CD8-positive, alpha-beta memory T cell (primary cell): ENCODE measurements around the gene CCNK. TPM values are rescaled to one million over a fixed set of nuclear protein-coding genes. Genes with fewer than 3 reads are reported as not detected.

Source experiments
- CTCF ChIA-PET: fragments of 350-600 bp; sonication (Branson Sonifier 250); formaldehyde crosslinking; loops from one replicate; lab custom pipeline; 2021; ENCODE audit warnings: antibody characterized with exemption; lab: Charles Lee
- POLR2A ChIA-PET: fragments of 350-600 bp; sonication (Branson Sonifier 250); formaldehyde crosslinking; loops from one replicate; lab custom pipeline; 2021; ENCODE audit warnings: antibody characterized with exemption; lab: Charles Lee
- DNase-seq, 5 donors: peaks; one replicate each; pipeline versions ENCODE4 v3.0.0 to v3.0.0-alpha.2; 2020 to 2022; ENCODE audit warnings: mixed read lengths in 1 of 5
- H3K27ac ChIP-seq: one replicate; pipeline ENCODE4 v1.7.0; 2013; ENCODE audit warnings: low read depth, mild to moderate bottlenecking, low read length, moderate library complexity
- H3K27me3 ChIP-seq: 2 replicates; pipeline ENCODE4 v1.7.0; 2013; ENCODE audit warnings: low read length, mild to moderate bottlenecking; ENCODE audit not compliant: insufficient read depth, poor library complexity, severe bottlenecking
- H3K36me3 ChIP-seq: 2 replicates; pipeline ENCODE4 v1.7.0; 2013; ENCODE audit warnings: mild to moderate bottlenecking, low read length, moderate library complexity; ENCODE audit not compliant: insufficient read depth
- H3K4me1 ChIP-seq: 2 replicates; pipeline ENCODE4 v1.7.0; 2013; ENCODE audit warnings: mild to moderate bottlenecking, low read length, moderate library complexity; ENCODE audit not compliant: insufficient read depth
- H3K4me3 ChIP-seq: 2 replicates; pipeline ENCODE4 v1.7.0; 2013; ENCODE audit warnings: mild to moderate bottlenecking, low read length
- H3K9me3 ChIP-seq: 2 replicates; pipeline ENCODE4 v1.7.0; 2013; ENCODE audit warnings: mild to moderate bottlenecking, low read length
- H3K27ac Mint-ChIP-seq, 8 donors: one replicate each; pipeline ENCODE4 v1.8.0; 2020 to 2021; ENCODE audit warnings: mixed read lengths in 8 of 8, mild to moderate bottlenecking in 6 of 8, inconsistent platforms in 3 of 8, moderate library complexity in 3 of 8
- H3K27me3 Mint-ChIP-seq, 2 donors: one replicate each; pipeline ENCODE4 v1.8.0; 2020 to 2021; ENCODE audit warnings: mixed read lengths in 2 of 2, mild to moderate bottlenecking in 1 of 2, moderate library complexity in 1 of 2
- H3K36me3 Mint-ChIP-seq, 3 donors: one replicate each; pipeline ENCODE4 v1.8.0; 2020 to 2021; ENCODE audit warnings: mixed read lengths in 3 of 3, inconsistent platforms in 1 of 3, mild to moderate bottlenecking in 1 of 3
- H3K4me1 Mint-ChIP-seq, 3 donors: one replicate each; pipeline ENCODE4 v1.8.0; 2020 to 2021; ENCODE audit warnings: mixed read lengths in 3 of 3, inconsistent platforms in 1 of 3, mild to moderate bottlenecking in 1 of 3
- H3K4me3 Mint-ChIP-seq, 7 donors: one replicate each; pipeline ENCODE4 v1.8.0; 2020 to 2021; ENCODE audit warnings: mixed read lengths in 7 of 7, mild to moderate bottlenecking in 6 of 7, moderate library complexity in 4 of 7, inconsistent platforms in 2 of 7
- H3K9me3 Mint-ChIP-seq, 5 donors: one replicate each; pipeline ENCODE4 v1.8.0; 2020 to 2022; ENCODE audit warnings: mixed read lengths in 5 of 5, mild to moderate bottlenecking in 3 of 5, moderate library complexity in 2 of 5, inconsistent platforms in 1 of 5
- polyA plus RNA-seq: library from polyadenylated mRNA; unstranded; fragments of 300-500 nt; fragmentation: Illumina TruSeq; gene quantifications from one replicate; pipeline ENCODE4 v1.2.3, GENCODE V29; 2021
- total RNA-seq, 2 experiments: library from RNA; stranded (reverse); gene quantifications; one replicate each; pipeline ENCODE4 v1.2.3, GENCODE V29; 2021

The CCNK gene
- total and polyA plus RNA-seq, 3 experiments from 2014 or later: 16.4 to 115 (median 110) TPM

GRCh38 chr14:99459481-99460100, 21.6 kb upstream of the CCNK start:
- no peak overlapping the region for H3K27ac ChIP-seq
- H3K36me3 ChIP-seq: peaks cover 37% of the 10 kb centered on the region
- no peaks in the 10 kb centered on the region for H3K4me1 ChIP-seq
- no peaks in the 10 kb centered on the region for H3K9me3 ChIP-seq
- H3K27me3 ChIP-seq: no peaks in the 10 kb centered on the region
- Mint-ChIP-seq H3K4me1 (peaks cover 11 to 16% (median 14%) of the 10 kb centered on the region in 3 donors), H3K4me3 (no peak overlapping the region), H3K27ac (peak overlapping the region in 1 of 8 donors; percentile 34), H3K27me3 (no peaks in the 10 kb centered on the region), H3K36me3 (peaks cover 4 to 89% (median 31%) of the 10 kb centered on the region in 3 donors), H3K9me3 (no peaks in the 10 kb centered on the region)
- H3K4me3 ChIP-seq: no peak overlapping the region
- ChIA-PET POLR2A (no interaction called here), CTCF (no interaction called here)
- DNase-seq: no peak

- H3K36me3 Mint-ChIP-seq: peaks cover 0 to 90% (median 29%) of the 10 kb centered on the region in 3 donors
- Histone ChIP-seq H3K4me3 (no peak overlapping the region), H3K4me1 (no peaks in the 10 kb centered on the region), H3K27me3 (no peaks in the 10 kb centered on the region), H3K9me3 (no peaks in the 10 kb centered on the region), H3K27ac (no peak overlapping the region), H3K36me3 (peaks cover 41% of the 10 kb centered on the region)
- H3K9me3 Mint-ChIP-seq: no peaks in the 10 kb centered on the region
- no peaks in the 10 kb centered on the region for H3K27me3 Mint-ChIP-seq
- H3K4me1 Mint-ChIP-seq: peaks cover 8 to 16% (median 14%) of the 10 kb centered on the region in 3 donors
- ChIA-PET POLR2A (no interaction called here), CTCF (no interaction called here)
- H3K4me3 Mint-ChIP-seq: peak overlapping the region in 1 of 7 donors; percentile 30
- peak overlapping the region in 4 of 8 donors; percentile 9 to 89 (median 59) for H3K27ac Mint-ChIP-seq
- no peak for DNase-seq
Observed at GRCh38 chr14:99460793-99461192, 20.4 kb upstream of the CCNK start.

DNA sequence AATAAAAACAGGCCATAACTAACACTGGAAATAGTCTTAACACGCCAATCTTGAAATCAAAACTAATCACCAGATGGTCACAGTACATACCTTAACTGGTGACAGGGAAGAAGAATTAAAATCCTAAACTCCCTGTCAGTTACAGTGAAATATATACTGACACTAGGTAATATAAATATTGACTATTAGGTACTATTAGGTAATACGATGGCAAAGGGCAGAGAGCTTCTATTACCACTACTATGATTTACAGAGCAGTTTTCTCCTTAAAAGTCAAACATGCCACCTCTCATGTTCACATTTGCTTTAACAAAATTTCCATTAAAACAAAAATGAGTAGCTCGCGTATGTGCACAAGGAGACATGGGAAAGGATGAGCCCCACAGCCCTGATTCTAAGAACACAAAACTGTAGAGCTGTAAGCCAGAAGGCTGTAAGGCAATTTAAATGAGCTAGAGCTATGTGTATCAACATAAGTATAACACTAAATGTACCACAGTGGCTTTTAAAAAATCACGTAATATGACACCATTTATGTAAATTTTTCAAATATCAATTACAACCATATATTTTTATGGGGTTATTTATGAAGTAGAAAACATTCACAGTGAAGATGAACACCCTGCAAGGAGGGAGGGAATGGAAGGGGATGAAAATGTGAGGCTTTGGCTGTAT, 19.7 kb upstream of the CCNK start:
- CTCF ChIA-PET: no interaction called here
- no peak overlapping the region for H3K4me3 ChIP-seq
- H3K36me3 Mint-ChIP-seq: peaks cover 0 to 96% (median 29%) of the 10 kb centered on the region in 3 donors
- peak overlapping the region in 3 of 8 donors; percentile 59 to 66 (median 60) for H3K27ac Mint-ChIP-seq
- H3K9me3 Mint-ChIP-seq: no peaks in the 10 kb centered on the region
- DNase-seq: no peak
- no peaks in the 10 kb centered on the region for H3K4me1 ChIP-seq
- no peaks in the 10 kb centered on the region for H3K27me3 ChIP-seq
- no peak overlapping the region for H3K4me3 Mint-ChIP-seq
- H3K4me1 Mint-ChIP-seq: peaks cover 15 to 24% (median 19%) of the 10 kb centered on the region in 3 donors
- H3K27ac ChIP-seq: no peak overlapping the region
- POLR2A ChIA-PET: no interaction called here
- H3K36me3 ChIP-seq: peaks cover 41% of the 10 kb centered on the region
- H3K27me3 Mint-ChIP-seq: no peaks in the 10 kb centered on the region
- no peaks in the 10 kb centered on the region for H3K9me3 ChIP-seq

DNA sequence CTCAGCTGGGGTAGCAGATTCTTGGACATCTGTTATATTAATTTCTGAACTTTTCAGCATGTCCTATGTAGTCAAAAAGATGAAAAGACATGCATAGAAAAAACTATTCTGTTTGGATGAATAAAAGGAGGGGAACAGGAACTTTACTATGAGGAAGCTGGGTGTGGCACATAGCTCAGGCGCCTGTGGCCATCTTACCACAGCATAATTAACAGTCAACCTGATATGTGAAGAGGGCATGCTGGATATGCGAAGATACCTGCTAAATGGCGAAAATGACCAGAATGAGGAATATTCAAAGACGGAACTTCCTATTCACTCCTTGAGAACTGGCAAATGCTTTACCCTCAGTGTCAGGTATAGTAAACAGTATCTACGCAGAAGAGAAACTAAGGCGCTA, 19.0 kb upstream of the CCNK start:
- no peak overlapping the region for H3K27ac ChIP-seq
- peak overlapping the region in 1 of 8 donors; percentile 19 for H3K27ac Mint-ChIP-seq
- ChIA-PET CTCF (no interaction called here), POLR2A (no interaction called here)
- H3K9me3 ChIP-seq: no peaks in the 10 kb centered on the region
- H3K4me3 ChIP-seq: no peak overlapping the region
- no peaks in the 10 kb centered on the region for H3K4me1 ChIP-seq
- peaks cover 20 to 25% (median 21%) of the 10 kb centered on the region in 3 donors for H3K4me1 Mint-ChIP-seq
- DNase-seq: no peak
- H3K9me3 Mint-ChIP-seq: no peaks in the 10 kb centered on the region
- H3K27me3 ChIP-seq: no peaks in the 10 kb centered on the region
- no peak overlapping the region for H3K4me3 Mint-ChIP-seq
- H3K27me3 Mint-ChIP-seq: no peaks in the 10 kb centered on the region
- H3K36me3 Mint-ChIP-seq: peaks cover 0 to 90% (median 22%) of the 10 kb centered on the region in 3 donors
- H3K36me3 ChIP-seq: peaks cover 41% of the 10 kb centered on the region

DNA sequence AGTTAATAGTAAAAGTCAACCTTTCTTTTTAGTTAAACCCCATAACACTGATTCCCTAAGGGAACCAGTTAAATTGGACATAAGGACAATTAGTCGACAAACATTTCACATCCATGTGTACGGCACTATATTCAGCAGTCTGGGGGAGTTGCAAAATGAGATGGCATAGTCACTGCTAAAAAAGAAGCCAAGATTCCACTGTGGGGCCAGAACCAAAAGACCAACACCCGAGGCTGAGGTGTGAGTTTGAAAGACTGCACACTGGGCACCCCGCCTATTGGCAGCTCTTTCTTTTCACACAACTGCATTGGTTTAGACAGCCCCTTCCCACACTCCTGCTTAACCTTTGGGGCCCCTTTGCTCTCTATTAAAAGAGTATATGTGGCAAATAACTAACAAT, 17.2 kb upstream of the CCNK start:
- Histone ChIP-seq H3K4me3 (no peak overlapping the region), H3K27me3 (no peaks in the 10 kb centered on the region), H3K27ac (no peak overlapping the region), H3K9me3 (no peaks in the 10 kb centered on the region), H3K4me1 (peaks cover 4% of the 10 kb centered on the region), H3K36me3 (peaks cover 37% of the 10 kb centered on the region)
- H3K36me3 Mint-ChIP-seq: peaks cover 0 to 81% (median 21%) of the 10 kb centered on the region in 3 donors
- H3K27me3 Mint-ChIP-seq: no peaks in the 10 kb centered on the region
- DNase-seq: no peak
- H3K4me1 Mint-ChIP-seq: peaks cover 36 to 41% (median 39%) of the 10 kb centered on the region in 3 donors
- CTCF ChIA-PET: no interaction called here
- no peaks in the 10 kb centered on the region for H3K9me3 Mint-ChIP-seq
- H3K27ac Mint-ChIP-seq: peak overlapping the region in 1 of 8 donors; percentile 43
- H3K4me3 Mint-ChIP-seq: no peak overlapping the region
- POLR2A ChIA-PET: no interaction called here

DNA sequence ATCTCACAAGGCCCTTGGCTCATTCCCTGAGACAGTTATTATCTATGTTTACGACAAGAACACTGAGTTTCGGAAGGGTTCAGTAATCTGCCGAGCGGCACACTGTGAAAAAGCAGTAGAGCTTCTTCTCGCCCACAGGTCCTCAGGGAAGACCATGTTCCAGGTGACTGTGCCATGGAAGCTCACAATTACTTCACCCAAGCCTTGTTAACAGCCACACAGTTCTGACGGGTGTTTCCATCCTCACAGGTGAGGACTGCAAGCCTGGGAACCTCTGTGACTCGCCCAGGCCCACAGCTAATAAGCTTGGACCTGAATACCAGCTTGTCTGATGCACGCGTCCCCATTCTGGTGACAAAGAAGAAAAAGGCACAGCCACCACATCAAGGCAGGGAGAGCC, 15.9 kb upstream of the CCNK start:
- peaks cover 46 to 53% (median 52%) of the 10 kb centered on the region in 3 donors for H3K4me1 Mint-ChIP-seq
- H3K36me3 ChIP-seq: peaks cover 37% of the 10 kb centered on the region
- no peak for DNase-seq
- H3K27ac Mint-ChIP-seq: no peak overlapping the region
- ChIA-PET POLR2A (interaction anchor here (1.2 kb wide), 1 partner anchor 16 kb away, joined by 3 read pairs; the partner anchor contains the start of genes CCNK and SETD3), CTCF (no interaction called here)
- H3K9me3 ChIP-seq: no peaks in the 10 kb centered on the region
- H3K4me1 ChIP-seq: peaks cover 4% of the 10 kb centered on the region
- no peak overlapping the region for H3K4me3 ChIP-seq
- no peak overlapping the region for H3K27ac ChIP-seq
- no peaks in the 10 kb centered on the region for H3K27me3 ChIP-seq
- H3K4me3 Mint-ChIP-seq: no peak overlapping the region
- H3K9me3 Mint-ChIP-seq: no peaks in the 10 kb centered on the region
- no peaks in the 10 kb centered on the region for H3K27me3 Mint-ChIP-seq
- peaks cover 0 to 69% (median 21%) of the 10 kb centered on the region in 3 donors for H3K36me3 Mint-ChIP-seq

GRCh38 chr14:99466758-99467157, 14.5 kb upstream of the CCNK start:
- H3K36me3 Mint-ChIP-seq: peaks cover 0 to 55% (median 13%) of the 10 kb centered on the region in 3 donors
- H3K27ac Mint-ChIP-seq: no peak overlapping the region
- H3K27me3 ChIP-seq: no peaks in the 10 kb centered on the region
- no peak for DNase-seq
- no peaks in the 10 kb centered on the region for H3K9me3 ChIP-seq
- H3K4me3 ChIP-seq: no peak overlapping the region
- CTCF ChIA-PET: no interaction called here
- peaks cover 29% of the 10 kb centered on the region for H3K36me3 ChIP-seq
- no peaks in the 10 kb centered on the region for H3K9me3 Mint-ChIP-seq
- peaks cover 4% of the 10 kb centered on the region for H3K4me1 ChIP-seq
- H3K27ac ChIP-seq: no peak overlapping the region
- no peak overlapping the region for H3K4me3 Mint-ChIP-seq
- H3K4me1 Mint-ChIP-seq: peaks cover 53 to 63% (median 54%) of the 10 kb centered on the region in 3 donors
- no peaks in the 10 kb centered on the region for H3K27me3 Mint-ChIP-seq
- POLR2A ChIA-PET: no interaction called here
